Measurements from ENCODE around the gene EPM2AIP1. TPM values are rescaled to one million over a fixed set of nuclear protein-coding genes. Genes with fewer than 3 reads are reported as not detected.

The EPM2AIP1 gene
- total RNA-seq, 1 experiment from 2014 or later, result 8.7 TPM

DNA sequence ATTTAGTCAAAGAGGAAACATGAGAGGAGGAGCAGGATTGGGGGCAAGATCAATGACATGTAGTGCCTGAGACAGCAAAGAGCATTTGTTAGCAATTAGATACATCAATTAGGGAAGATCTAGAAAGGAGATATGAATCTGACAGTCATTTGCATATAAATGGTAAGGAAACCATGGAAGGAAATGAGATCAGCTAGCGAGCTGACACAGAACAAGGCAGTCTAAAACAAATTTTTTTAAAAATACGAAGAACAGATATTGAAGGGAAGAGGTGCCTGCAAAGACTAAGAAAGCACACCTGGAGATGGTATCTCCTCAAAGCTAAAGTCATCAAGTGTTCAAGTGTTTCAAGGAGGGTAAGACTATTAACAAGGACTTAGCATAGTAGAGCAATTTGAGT lies 4.6 kb downstream of the EPM2AIP1 start:
- Histone ChIP-seq H4K20me1 (ENCODE audit: insufficient read depth) (no peaks in the 10 kb centered on the region), H3K36me3 (ENCODE audit: control insufficient read depth in 1 of 2, insufficient read depth in 2 of 2, low read length in 2 of 2) (peaks cover 6 to 10% of the 10 kb centered on the region in 2 experiments; a peak in 2 of 4 replicates), H3K27me3 (ENCODE audit: insufficient read depth, low read length) (no peaks in the 10 kb centered on the region), H3K79me2 (ENCODE audit: insufficient read depth, low read length) (peaks cover 36% of the 10 kb centered on the region), H2AFZ (ENCODE audit: low read depth, low read length, poor library complexity, severe bottlenecking) (no peak overlapping the region), H3K4me3 (replicated peaks in 1 of 2; ENCODE audit: low read depth in 1 of 2, low read length in 2 of 2) (no peak overlapping the region), H3K4me1 (ENCODE audit: control insufficient read depth in 1 of 2, insufficient read depth in 2 of 2, low read length in 2 of 2) (peaks cover 4 to 14% of the 10 kb centered on the region in 2 experiments; a peak in 2 of 4 replicates), H3K27ac (ENCODE audit: low read depth, low read length) (no peak overlapping the region), H3K9me2 (ENCODE audit: insufficient read depth) (no peaks in the 10 kb centered on the region), H3K4me2 (ENCODE audit: low read length) (no peak overlapping the region), H3K9me3 (ENCODE audit: control insufficient read depth in 1 of 2, insufficient read depth in 1 of 2, low read depth in 1 of 2, low read length in 2 of 2) (no peaks in the 10 kb centered on the region), H3K9ac (ENCODE audit: low read length) (no peak overlapping the region)
- no peak for TF ChIP-seq POLR2A (IDR thresholded peaks at IDR 0.05; ENCODE audit: borderline replicate concordance, extremely low read depth, insufficient read depth, insufficient read length)
- TF ChIP-seq, protein P1, sequence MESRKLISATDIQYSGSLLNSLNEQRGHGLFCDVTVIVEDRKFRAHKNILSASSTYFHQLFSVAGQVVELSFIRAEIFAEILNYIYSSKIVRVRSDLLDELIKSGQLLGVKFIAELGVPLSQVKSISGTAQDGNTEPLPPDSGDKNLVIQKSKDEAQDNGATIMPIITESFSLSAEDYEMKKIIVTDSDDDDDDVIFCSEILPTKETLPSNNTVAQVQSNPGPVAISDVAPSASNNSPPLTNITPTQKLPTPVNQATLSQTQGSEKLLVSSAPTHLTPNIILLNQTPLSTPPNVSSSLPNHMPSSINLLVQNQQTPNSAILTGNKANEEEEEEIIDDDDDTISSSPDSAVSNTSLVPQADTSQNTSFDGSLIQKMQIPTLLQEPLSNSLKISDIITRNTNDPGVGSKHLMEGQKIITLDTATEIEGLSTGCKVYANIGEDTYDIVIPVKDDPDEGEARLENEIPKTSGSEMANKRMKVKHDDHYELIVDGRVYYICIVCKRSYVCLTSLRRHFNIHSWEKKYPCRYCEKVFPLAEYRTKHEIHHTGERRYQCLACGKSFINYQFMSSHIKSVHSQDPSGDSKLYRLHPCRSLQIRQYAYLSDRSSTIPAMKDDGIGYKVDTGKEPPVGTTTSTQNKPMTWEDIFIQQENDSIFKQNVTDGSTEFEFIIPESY (IDR thresholded peaks at IDR 0.05; ENCODE audit: extremely low read depth, insufficient replicate concordance, low read length), result no peak
- TF ChIP-seq SP1 (IDR thresholded peaks at IDR 0.05; ENCODE audit: low read depth), result no peak
- TF ChIP-seq RAD21 (IDR thresholded peaks at IDR 0.05; ENCODE audit: low read depth), result no peak
- no peak for TF ChIP-seq ZFX (IDR thresholded peaks at IDR 0.05)
- TF ChIP-seq FOSL1 (IDR thresholded peaks at IDR 0.05; ENCODE audit: low read depth), result no peak
- TF ChIP-seq TCF7L2 (IDR thresholded peaks at IDR 0.05; ENCODE audit: borderline replicate concordance, extremely low read depth, insufficient read depth, insufficient read length), result no peak
- TF ChIP-seq CEBPB (IDR thresholded peaks at IDR 0.05; ENCODE audit: low read depth), result no peak
- TF ChIP-seq EZH2 (IDR thresholded peaks at IDR 0.05), result no peak
- no peak for TF ChIP-seq ELF1 (IDR thresholded peaks at IDR 0.05; ENCODE audit: borderline replicate concordance, low read depth)
- TF ChIP-seq SRF (IDR thresholded peaks at IDR 0.05; ENCODE audit: low read depth), result no peak
- DNase-seq (ENCODE audit: low read depth, low spot score) (no peak), ATAC-seq (no peak)
- POLR2A ChIA-PET, result no interaction called here
- intact Hi-C loops (cut with micrococcal nuclease), result no loop called here
- CTCF ChIA-PET, result no interaction called here
- BruUV-seq (replicated peaks), result no TSS peak
- RAD21 ChIA-PET (ENCODE audit: low non-redundant PET in 1 of 2, low total read pairs in 2 of 2, uncharacterized antibody in 2 of 2, unreplicated experiment in 2 of 2), result no interaction called here
